GM19468 (cell line): ENCODE data around the gene EPS8L2.
"Not testable (repeated sequence)": the region's sequence is repeated elsewhere in the genome, so short reads cannot be mapped to it uniquely, and the experiment has no call there.

ENCODE experiments used
- ATAC-seq: cut with Tn5 transposase; IDR thresholded peaks from one replicate; pipeline ENCODE4 v1.9.1; 2021; ENCODE audit warnings: mild to moderate bottlenecking, moderate library complexity, moderate number of reproducible peaks; ENCODE audit not compliant: unreplicated experiment; ENCODE audit errors: extremely low read depth

Gene EPS8L2

DNA sequence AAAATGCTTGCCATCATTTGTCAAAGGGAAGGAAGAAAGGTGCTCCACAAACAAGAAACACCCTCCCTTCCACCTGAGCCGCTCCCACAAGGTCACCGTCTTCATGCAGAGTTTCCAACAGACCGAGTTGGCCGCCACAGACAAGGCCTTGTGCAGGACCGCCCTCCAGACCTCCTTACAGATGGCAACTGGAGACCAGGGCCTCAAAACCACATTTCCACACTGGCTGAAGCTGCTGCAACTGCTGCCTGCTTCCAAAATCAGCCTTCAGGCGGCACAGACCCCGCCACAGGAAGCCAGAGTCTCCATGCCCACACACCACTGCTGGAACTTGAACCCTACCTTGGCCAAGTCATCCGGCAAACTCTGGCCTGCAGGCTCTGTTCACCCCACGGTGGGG is 17.4 kb upstream of the EPS8L2 start:
- no peak for ATAC-seq

DNA sequence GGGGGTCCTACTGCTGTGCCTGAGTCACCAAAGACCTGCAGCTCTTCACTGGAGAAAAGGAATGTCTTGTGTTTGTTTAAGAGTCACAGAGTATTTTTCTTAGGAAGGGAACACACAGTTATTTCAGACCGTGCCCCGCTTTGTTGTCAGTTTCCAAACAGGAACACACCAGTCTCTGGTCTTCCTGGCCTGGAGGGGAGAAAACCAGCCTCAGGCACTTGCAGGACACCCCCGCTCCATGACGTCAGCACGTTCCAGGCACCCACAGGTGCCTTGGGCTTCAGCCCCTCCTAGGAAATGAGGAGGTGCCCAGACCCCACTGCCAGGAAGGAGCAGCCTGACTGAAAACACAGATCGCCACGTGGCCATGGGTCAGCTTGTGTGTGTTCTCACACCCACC is 16.4 kb upstream of the EPS8L2 start:
- ATAC-seq = no peak

DNA sequence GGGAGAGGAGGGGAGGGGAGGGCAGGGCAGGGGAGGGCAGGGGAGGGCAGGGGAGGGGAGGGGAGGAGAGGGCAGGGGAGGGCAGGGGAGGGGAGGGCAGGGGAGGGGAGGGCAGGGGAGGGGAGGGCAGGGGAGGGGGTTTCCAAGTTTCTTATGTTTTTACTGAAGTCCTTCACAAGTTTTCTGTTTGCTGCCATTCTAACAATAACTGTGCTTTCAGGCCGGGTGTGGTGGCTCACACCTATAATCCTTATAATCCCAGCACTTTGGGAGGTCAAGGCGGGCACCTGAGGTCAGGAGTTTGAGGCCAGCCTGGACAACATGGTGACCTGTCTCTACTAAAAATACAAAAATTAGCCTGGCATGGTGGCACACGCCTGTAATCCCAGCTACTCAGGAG is 15.8 kb upstream of the EPS8L2 start:
- not testable (repeated sequence) for ATAC-seq

DNA sequence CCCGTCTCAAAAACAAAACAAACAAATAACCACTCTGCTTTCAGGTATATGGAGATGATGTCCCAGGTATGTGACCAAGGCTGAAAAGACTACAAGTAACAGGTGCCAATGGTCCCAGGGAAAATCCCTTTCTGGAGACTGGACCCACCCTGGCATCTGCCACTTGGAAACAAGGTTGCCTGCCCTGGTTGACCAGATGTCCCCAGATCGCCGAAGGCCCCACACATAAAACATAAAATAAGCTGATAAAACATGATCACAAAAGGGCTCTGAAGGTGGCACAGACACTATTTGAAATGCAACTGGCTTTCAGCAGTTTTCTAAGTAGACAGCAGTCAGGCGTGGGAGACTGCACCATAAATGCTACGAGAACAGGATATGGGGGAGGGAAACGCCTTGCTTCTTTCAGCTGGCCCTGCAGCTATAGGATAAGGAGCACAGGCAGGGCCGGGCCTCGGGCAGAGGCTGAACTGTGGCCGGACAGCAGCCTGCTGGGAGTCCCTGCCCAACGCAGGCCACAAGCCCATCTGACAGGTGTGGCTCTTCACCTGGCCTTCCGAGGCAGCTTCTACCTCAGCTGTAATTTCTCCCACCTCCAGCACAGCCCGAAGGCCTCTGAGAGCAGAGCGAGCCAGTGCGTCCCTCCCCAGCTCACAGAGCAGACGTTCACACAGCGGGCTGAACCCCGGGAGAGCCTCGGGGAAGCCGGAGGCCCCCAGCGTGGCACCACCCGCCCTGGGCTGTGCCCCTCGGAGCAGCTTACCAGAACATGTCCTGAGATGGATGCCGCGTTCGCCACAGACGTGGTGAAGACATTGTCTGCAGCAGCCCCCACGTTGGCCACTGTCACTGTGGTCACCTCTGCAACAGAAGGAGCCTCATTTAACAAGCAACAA is 15.0 kb upstream of the EPS8L2 start:
- no peak for ATAC-seq

DNA sequence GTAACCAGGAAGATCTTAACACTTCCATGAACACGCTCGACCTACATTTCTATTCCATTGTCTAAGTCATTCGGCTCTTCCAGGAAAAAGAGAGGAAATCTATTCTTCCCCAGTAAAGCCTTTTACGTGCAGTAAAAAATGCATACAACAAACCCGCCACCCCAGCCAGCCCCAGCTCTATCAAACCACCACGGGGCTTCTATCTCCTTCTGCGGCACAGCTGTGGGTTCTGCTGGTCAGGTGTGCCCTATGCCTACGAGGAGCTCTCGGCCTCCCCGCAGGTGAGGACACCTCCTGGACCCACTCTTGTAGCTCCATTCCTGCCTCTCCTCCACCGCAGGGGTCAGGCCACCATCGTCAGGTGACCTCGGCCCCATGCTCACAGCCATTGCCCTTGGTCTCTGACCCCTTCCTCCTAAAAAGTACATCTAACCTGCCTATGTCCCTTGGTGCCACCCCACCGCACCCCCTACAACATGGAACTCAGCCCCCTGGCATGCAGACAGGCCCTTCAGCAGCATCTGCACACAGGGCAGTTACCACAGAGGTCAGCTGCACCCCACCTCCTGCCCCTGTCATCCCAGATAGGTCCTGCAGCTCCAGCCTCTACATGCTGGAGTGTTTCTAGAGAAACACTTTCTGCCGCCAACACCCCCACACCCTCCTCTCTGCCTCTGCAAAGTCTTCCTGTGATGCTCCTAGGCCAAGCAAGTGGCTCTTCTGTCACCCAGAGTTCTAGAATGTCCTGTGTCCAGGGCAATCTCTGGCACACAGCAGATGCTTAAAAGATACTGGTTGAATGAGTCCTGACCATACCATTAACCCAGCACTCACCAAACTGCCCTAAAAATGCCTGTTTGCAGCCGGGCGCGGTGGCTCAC is 14.1 kb upstream of the EPS8L2 start:
- ATAC-seq = no peak

DNA sequence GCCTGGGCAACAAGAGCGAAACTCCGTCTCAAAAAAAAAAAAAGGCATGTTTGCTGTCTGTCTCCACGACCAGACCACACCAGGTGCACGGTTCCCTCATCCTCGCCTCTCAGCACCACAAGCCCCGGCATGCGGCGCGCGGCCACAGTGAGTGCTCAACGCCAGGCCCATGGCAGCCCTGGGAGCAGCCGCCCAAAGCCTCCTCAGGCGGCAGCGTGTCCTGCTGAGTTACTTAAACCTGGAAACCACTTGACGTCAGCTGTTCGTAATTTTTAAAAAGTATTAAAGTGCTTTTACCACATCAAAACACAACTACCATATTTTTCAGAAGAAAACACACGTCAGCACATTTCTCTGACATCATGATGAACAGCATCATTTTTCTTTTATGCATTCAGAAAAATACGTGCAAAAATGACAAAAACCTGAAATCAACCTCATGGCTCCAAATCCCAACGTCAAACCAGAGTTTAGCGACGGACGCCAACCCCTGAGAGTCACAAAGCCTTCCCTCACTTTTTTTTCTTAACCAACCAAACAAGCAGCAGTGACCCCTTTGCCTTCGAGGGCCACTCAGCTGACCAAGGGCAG is 13.1 kb upstream of the EPS8L2 start:
- no peak for ATAC-seq

DNA sequence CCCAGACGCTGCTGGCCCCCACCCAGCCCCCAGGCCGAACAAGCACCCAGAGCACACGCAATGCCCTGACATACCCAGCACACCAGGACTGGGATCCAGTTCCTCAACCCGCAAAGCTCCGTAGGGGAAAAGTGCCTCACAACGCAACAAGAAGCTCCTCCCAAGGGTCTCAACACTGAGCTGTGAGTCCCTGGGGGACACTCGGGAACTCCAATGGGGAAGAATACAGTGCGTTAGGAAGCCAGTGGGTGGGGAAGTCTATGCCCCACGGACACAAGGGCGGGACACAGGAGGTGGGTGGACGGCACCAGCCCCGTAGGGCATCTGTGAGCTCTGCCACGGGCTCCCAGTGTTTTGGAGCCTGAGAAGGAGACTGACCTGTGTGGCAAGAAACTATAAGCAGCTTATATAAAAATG is 12.6 kb upstream of the EPS8L2 start:
- no peak for ATAC-seq

DNA sequence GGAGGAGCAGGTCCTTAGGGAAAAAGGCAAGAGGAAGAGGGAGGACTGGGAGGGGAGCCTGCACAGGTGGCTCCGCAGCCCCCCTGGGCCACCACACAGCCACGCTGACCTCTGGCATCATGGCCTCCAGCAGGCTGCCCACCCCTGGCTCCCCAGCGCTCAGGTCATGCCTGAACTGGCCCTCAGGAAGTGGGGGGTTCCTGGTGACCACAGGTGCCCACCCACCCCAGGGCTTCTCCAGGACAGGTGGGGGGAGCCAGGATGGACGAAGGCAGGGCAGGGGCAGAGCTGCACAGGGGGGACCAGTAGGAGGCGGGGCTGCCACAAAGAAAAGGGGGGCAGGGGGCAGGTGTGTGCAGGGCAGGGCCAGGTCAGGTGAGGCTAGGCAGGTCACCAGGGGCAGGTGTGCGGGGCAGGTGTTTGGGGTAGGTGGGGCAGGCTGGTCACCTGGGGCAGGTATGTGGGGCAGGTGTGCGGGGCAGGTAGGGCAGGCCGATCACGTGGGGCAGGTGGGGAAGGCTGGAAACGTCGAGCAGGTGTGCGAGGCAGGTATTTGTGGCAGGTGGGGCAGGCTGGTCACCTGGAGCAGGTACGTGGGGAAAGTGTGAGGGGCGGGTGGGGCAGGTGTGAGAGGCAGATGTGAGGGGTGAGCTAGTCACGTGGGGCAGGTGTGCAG is 12.0 kb upstream of the EPS8L2 start:
- no peak for ATAC-seq

DNA sequence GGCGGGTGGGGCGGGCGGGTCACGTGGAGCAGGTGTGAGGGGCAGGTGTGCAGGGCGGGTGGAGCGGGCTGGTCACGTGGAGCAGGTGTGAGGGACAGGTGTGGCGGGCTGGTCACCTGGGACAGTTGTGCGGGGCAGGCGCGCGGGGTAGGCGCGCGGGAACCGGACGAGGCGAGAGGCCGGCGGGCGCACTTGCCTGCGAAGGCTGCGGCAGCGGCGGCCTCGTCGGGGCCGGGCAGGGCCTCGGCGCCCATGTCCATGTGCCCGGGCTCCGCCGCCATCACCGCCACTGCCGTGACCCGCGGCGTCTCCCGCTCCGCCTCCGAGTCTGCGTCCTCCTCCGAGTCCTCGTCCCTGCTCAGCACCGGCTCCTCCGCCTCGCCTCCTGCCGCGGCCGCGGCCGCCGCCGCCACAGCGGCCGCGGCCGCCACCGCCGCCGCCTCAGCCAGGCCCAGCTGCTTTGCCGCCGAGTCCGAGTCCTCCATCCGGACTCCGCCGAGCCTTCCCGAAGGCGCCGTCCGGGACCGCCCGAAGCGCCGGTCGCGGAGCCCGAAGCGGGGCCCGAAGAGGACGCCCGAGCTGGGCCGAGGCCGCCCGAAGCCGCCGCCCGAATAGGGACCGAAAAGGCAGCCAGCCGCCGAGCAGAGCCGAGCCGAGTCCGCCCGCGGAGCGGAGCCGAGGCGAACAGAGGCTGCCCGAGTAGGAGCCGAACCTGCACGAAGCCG is 11.3 kb upstream of the EPS8L2 start, which contains the start of gene DEAF1:
Gene DEAF1, minus strand, starts transcription at position 660 of the 725 bp plus-strand sequence. Its CDS starts 175 bp downstream, at position 485.
- ATAC-seq = peak; percentile 56

DNA sequence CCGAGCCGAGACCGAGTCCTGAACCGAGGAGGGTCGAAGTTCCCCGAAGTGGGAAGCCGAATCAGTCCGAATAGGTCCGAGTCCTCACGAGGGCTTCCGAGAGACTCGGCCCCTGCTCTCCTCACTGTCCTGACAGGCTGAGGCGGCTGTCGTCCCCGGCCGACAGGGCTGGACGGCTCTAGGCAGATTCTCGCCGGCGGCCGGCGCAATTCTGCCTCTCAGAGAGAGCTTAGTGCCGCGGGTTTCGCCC is 10.8 kb upstream of the EPS8L2 start:
- no peak for ATAC-seq

DNA sequence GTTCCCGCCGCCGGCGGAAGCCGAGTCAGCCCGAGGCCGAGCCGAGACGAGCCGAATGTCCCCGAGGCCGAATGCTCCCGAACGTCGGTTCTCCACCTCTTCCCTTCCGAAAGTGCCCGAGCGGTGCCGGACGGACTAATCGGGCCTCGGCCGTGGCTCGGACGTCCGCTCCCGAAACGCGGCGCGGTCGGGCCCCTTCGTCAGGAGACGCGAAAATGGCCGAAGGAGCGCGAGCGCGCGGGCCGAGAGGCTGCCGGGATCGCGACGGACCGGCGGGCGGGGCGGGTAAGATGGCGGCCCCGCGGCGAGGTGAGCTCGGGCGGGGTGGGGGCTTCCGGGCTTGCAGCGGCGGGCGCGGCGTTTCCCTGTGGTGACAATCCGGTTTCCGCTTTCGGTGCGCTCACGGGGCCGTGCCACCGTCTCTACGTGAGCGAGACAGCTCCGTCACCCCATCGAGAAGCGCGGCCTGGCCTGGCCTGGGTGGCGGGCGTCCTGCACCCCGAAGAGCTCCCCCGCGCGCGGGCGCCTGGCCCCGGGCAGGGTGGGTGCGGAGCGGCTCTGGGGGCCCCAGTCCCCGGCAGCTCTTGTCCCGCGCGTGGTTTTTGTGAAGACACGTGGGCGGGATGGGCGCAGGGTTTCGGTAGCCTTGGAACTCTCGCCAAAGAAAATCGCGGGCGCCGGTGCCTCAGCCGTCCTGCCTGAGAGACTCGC is 10.3 kb upstream of the EPS8L2 start, which contains the start of gene TMEM80:
Gene TMEM80, plus strand, starts transcription at position 279 of the 711 bp plus-strand sequence. Its CDS starts 12 bp downstream, at position 291.
- ATAC-seq = peak; percentile 40

DNA sequence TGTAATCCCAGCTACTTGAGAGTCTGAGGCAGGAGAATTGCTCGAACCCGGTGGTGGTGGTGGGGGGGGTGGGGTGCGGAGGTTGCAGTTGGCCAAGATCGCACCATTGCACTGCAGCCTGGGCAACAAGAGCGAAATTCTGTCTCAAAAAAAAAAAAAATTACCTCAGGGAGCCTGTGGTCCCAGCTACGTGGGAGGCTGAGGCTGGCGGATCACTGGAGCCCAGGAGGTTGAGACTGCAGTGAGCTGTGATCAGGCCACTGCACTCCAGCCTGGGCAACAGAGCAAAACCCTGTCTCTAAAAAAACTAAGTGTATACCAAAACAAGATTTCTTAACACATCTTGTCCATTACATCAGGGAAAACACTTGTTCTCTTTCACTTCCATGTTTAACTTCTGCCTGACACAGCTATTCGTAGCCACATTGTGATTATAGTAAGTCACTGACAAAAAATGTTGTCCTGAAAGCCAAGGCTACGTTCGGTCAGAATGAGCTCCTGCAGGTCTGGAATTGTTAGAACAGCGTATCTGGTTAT is 9.0 kb upstream of the EPS8L2 start:
- no peak for ATAC-seq

DNA sequence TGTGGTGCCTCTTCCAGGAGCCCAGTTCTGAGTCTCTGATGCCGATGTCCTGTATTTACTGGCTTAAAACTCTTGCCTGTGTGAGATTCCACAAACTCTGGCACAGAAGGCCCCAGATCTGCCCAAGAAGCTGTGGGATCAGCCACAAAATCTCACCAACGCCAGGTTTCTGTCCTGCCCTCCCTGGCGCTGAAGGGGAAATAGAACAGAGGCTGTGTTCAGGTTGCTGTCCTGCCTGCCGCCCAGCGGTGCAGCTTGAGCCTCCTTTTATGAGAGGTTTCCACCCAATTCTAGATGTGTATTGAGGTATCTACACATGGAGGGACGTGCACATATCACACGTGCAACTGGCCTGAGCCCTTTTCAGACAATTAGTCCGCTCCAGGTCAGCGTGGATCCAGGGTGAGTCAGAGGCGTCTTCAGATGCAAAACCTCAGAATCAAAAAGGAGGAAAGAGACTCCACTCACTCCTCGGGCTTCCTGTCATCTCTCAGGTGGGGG is 8.2 kb upstream of the EPS8L2 start:
- no peak for ATAC-seq

DNA sequence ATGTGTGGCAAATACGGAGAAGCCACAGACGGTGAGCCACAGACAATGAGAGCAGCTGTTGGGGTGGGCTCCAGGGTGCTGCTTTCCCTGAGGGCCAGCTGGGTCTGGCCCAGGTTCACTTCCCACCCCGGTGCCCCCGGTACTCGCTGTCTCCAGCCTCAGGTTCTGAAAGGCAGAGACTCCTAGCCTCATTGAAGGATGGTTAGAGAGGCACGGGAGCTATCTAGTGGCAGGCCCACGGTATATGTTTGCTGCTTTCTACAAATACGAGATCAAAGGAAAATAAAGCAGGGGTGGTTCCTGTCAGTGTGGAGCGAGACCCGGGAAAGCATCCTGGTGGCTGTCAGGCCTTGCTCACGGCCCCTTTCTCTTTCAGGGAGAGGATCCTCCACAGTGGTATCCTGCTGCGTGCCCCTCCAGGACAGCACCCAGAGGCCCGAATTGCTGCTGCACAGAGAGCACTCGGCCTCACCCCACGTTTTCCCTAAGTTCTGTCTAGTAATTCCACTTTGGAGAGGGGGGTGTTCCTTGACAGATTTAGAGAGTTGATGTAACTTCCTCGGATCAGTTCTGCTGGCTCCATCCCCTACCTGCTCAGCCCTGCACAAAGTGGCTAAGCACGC is 7.4 kb upstream of the EPS8L2 start:
- no peak for ATAC-seq

DNA sequence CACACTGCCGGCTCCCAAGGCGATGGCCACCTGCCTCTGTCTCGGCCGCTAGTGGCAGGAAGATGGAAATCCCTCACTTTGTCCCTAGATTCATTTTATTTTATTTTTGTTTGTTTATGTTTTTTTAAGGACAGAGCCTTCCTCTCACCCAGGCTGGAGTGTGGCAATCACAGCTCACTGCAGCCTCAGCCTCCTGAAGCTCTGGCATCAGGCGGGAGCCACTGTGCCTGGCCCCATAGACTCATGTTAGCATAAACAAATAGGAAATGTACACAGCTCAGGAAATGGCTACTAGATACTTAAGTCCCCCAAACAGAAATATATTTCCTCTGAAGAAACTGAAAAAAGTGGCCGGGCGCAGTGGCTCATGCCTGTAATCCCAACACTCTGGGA is 6.9 kb upstream of the EPS8L2 start:
- no peak for ATAC-seq

DNA sequence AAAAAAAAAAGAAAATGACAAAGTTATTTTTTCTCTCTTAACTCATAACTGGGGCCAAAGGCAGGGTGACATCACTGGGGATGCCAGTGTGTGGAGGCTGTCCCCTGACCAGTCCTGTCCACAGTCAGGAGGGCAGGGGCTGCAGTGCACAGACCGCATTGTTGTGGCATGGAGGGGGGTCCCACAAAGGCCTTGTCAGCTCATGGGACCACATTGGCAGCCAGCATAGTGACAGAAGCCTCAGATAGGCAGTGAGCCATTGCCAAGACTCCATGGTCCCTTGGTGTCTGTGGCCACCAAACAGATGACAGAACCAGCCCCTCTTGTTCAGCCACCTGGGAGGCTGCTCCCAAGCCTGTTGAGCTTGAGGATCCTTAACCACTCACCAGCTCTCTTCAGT is 6.3 kb upstream of the EPS8L2 start:
- no peak for ATAC-seq

DNA sequence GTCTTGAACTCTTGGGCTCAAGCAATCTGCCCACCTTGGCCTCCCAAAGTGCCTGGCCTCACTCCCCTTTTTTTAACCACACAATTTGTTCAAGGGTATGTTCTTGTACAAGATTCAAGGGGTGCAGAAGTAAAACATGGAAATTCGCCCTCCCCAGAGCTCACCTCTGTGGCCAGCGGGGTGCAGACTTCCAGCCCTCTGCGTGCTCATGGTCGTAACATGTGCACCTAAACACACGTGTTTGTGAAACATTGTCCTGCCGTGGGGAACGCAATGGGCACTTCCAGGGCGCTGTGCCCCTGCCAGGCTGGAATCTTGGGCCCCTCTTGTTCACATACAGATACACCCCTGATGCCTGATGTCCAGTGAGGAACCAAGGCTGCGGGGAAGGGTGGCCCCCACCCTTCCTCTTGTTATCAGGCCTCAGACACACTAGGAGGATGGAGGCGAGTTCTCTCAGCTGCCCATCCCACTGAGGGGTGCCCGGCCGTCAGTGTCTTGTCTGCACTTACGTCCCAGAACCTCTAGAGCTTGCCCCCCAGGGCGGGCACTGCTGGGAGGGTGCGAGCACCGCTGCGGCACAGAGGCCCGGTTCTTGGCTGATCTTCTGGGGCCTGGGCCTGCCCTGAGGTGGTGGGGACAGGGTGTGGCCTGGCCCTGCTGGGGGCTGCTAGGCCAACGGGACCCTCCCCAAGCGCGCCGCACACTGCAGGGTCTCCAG is 4.1 kb upstream of the EPS8L2 start:
- no peak for ATAC-seq
